Stomach (tissue), 9 donors: ENCODE results near the gene POMT1. TPM values are rescaled to one million over a fixed set of nuclear protein-coding genes. Genes with fewer than 3 reads are reported as not detected.

ENCODE experiments used
- DNase-seq, 2 donors: peaks; one replicate each; pipeline versions ENCODE4 v3.0.0 to v3.0.0-alpha.2; 2013 to 2019
- H3K27ac ChIP-seq, 5 donors: fragments of 200-600 bp in 4 of 5; sonication (generic) in 4 of 5; one replicate each; pipeline ENCODE4 v1.5.1; 2013 to 2019; ENCODE audit warnings: mild to moderate bottlenecking in 1 of 5, moderate library complexity in 1 of 5
- H3K27me3 ChIP-seq, 3 donors: fragments of 200-600 bp; sonication (generic); one replicate each; pipeline ENCODE4 v1.5.1; 2017 to 2019; ENCODE audit warnings: mixed run types in 1 of 3
- H3K36me3 ChIP-seq, 4 donors: fragments of 200-600 bp; sonication (generic); 1 replicate in 3 of 4; 2 replicates in 1 of 4; pipeline ENCODE4 v1.5.1; 2016 to 2019
- H3K4me1 ChIP-seq, 4 donors: fragments of 200-600 bp; sonication (generic); one replicate each; pipeline ENCODE4 v1.5.1; 2016 to 2019
- H3K4me3 ChIP-seq, 4 donors: fragments of 200-600 bp; sonication (generic) in 3 of 4; one replicate each; pipeline ENCODE4 v1.5.1; 2016 to 2019; ENCODE audit warnings: mild to moderate bottlenecking in 1 of 4
- H3K9me3 ChIP-seq, 4 donors: fragments of 200-600 bp; sonication (generic); one replicate each; pipeline ENCODE4 v1.5.1; 2016 to 2019
- CTCF ChIP-seq, 7 experiments: fragments of 450-650 bp in 4 of 7; fragments of 200-600 bp in 3 of 7; sonication (generic) in 3 of 7; IDR thresholded peaks; one replicate each; pipeline ENCODE4 v1.5.1; 2016 to 2019; ENCODE audit warnings: antibody characterized with exemption in 7 of 7, control low read depth in 2 of 7, mild to moderate bottlenecking in 1 of 7
- EP300 ChIP-seq: sonication (generic); formaldehyde crosslinking; IDR thresholded peaks from one replicate; pipeline ENCODE4 v1.6.1; 2017; ENCODE audit warnings: antibody characterized with exemption
- POLR2A ChIP-seq, 4 donors: fragments of 450-650 bp; IDR thresholded peaks; one replicate each; pipeline ENCODE4 v1.6.1; 2016; ENCODE audit warnings: antibody characterized with exemption in 4 of 4, control low read depth in 2 of 4, mild to moderate bottlenecking in 1 of 4, moderate library complexity in 1 of 4
- POLR2AphosphoS5 ChIP-seq, 3 donors: sonication (generic); formaldehyde crosslinking; IDR thresholded peaks; one replicate each; pipeline ENCODE4 v1.6.1; 2016; ENCODE audit warnings: antibody characterized with exemption in 3 of 3
- WGBS, 5 donors: extraction: QIAGEN DNeasy Blood & Tissue Kit in 3 of 5; methylation state at CpG; one replicate each; pipeline versions ENCODE4 v1.1.5 to v1.1.7; 2013 to 2018; 5-methylcytosine and 5-hydroxymethylcytosine counted together
- intact Hi-C: fragments of 100-400 bp; cut with DNase I; formaldehyde crosslinking; loops from one replicate; pipeline ENCODE4 v1.15.1; 2023; ENCODE audit warnings: low total_unique reads
- polyA plus RNA-seq, 3 donors: library from polyadenylated mRNA; stranded (reverse); fragments of 200-250 nt; gene quantifications; one replicate each; pipeline ENCODE4 v1.2.3, GENCODE V29; 2013
- total RNA-seq, 5 donors: library from RNA; depleted of rRNA; stranded (reverse); fragments of >200 nt; gene quantifications; one replicate each; pipeline versions ENCODE4 v1.1.0 to v1.2.3, GENCODE V29; 2014 to 2016
- donor health status: healthy with polysubstance abuse.
- donor health status: Bipolar disorder and iron deficiency.
- donor health status: healthy.

The POMT1 gene
- total and polyA plus RNA-seq, 8 donors: 3.5 to 59.7 (median 16.2) TPM

DNA sequence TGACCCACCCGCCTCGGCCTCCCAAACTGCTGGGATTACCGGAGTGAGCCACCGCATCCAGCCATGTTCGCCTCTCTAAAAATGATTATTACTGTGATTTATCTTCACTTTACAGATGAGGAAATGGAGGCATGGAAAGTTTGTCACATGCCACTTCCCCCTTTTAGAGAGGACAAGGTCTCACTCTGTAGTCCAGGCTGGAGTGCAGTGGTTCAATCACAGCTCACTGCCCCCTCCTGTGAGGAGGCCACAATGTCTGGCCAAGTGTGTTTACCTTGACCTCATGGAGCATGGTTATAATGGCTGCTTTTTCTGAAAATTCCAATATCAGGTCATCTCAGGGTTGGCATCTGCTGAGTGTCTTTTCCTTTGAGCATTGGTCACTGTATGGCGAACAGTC is 49.3 kb downstream of the POMT1 start:
- Histone ChIP-seq H3K4me3 (no peak overlapping the region), H3K4me1 (peaks cover 0 to 4% (median 2%) of the 10 kb centered on the region in 4 donors), H3K27ac (no peak overlapping the region), H3K36me3 (peaks cover 0 to 10% (median 0%) of the 10 kb centered on the region in 4 donors), H3K9me3 (no peaks in the 10 kb centered on the region), H3K27me3 (peaks cover 0 to 81% (median 30%) of the 10 kb centered on the region in 3 donors)
- intact Hi-C loops: no loop called here
- WGBS, 5 donors: 75 to 96% (median 84%) methylated on average over 6 of the region's 6 CpGs
- TF ChIP-seq CTCF (IDR thresholded peaks at IDR 0.05) (no peak), EP300 (no peak), POLR2AphosphoS5 (IDR thresholded peaks at IDR 0.05) (no peak), POLR2A (IDR thresholded peaks at IDR 0.05) (no peak)
- no peak for DNase-seq

DNA sequence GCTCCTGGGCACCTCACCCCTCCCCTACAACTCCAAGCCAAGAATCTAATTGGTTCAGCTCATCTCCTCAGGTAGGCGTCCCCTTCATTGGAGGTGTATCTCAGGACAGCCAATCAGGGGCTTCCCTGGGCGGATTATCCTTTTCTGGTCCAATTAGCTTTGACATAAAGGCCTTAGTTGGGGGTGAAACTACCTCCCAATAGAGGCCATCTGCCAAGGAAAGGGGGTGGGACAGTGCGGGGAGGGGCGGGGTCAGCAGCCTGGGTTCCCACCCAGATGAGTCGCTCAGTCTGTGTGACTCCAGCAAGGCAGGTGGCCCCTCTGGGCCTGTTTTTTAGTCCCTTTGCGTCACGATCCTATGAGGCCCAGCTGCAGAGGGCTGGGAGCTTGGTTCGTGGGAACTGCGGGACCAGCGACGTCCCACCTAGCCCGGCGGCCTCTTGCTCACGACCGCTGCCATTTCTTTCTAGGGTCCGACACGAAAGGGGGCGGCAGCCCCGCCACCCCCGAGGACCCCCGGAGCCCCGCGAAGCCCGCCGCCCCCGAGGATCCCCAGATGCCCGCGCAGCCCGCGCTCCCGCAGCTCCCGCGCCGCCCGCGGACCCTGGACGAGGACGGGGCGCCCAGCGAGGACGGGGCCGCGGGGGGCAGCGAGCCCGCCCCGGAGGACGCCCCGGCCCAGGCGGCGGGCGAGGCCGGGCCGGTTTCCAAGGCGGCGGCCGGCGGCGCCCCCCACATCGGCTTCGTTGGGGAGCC is 51.5 kb downstream of the POMT1 start:
- 40 to 74% (median 62%) methylated on average over 18 to 60 of the region's 60 CpGs for WGBS, 5 donors
- no peak overlapping the region for H3K4me3 ChIP-seq
- H3K27ac ChIP-seq: no peak overlapping the region
- peaks cover 0 to 65% (median 30%) of the 10 kb centered on the region in 3 donors for H3K27me3 ChIP-seq
- no peaks in the 10 kb centered on the region for H3K4me1 ChIP-seq
- intact Hi-C loops: no loop called here
- no peak for TF ChIP-seq EP300
- H3K36me3 ChIP-seq: peaks cover 0 to 12% (median 5%) of the 10 kb centered on the region in 4 donors
- DNase-seq: no peak
- no peaks in the 10 kb centered on the region for H3K9me3 ChIP-seq

GRCh38 chr9:131554843-131555351 is 52.2 kb downstream of the POMT1 start:
- TF ChIP-seq POLR2A (IDR thresholded peaks at IDR 0.05): no peak
- no peaks in the 10 kb centered on the region for H3K9me3 ChIP-seq
- no peaks in the 10 kb centered on the region for H3K4me1 ChIP-seq
- peaks cover 0 to 12% (median 5%) of the 10 kb centered on the region in 4 donors for H3K36me3 ChIP-seq
- peaks cover 0 to 58% (median 30%) of the 10 kb centered on the region in 3 donors for H3K27me3 ChIP-seq
- WGBS, 5 donors: 60 to 75% (median 71%) methylated on average over 20 to 54 of the region's 54 CpGs
- DNase-seq: no peak
- H3K4me3 ChIP-seq: no peak overlapping the region
- intact Hi-C loops: no loop called here
- H3K27ac ChIP-seq: no peak overlapping the region

- Histone ChIP-seq H3K4me3 (no peak overlapping the region), H3K36me3 (peaks cover 0 to 12% (median 5%) of the 10 kb centered on the region in 4 donors), H3K9me3 (no peaks in the 10 kb centered on the region), H3K27me3 (peaks cover 0 to 58% (median 30%) of the 10 kb centered on the region in 3 donors), H3K27ac (no peak overlapping the region), H3K4me1 (no peaks in the 10 kb centered on the region)
- WGBS, 5 donors: 89 to 93% (median 90%) methylated on average over 15 of the region's 15 CpGs
- DNase-seq: no peak
- TF ChIP-seq CTCF (IDR thresholded peaks at IDR 0.05): no peak
- no peak for TF ChIP-seq POLR2A (IDR thresholded peaks at IDR 0.05)
- no peak for TF ChIP-seq EP300
- TF ChIP-seq POLR2AphosphoS5 (IDR thresholded peaks at IDR 0.05): no peak
- intact Hi-C loops: no loop called here
Measured at GRCh38 chr9:131555841-131556673, 53.3 kb downstream of the POMT1 start.

DNA sequence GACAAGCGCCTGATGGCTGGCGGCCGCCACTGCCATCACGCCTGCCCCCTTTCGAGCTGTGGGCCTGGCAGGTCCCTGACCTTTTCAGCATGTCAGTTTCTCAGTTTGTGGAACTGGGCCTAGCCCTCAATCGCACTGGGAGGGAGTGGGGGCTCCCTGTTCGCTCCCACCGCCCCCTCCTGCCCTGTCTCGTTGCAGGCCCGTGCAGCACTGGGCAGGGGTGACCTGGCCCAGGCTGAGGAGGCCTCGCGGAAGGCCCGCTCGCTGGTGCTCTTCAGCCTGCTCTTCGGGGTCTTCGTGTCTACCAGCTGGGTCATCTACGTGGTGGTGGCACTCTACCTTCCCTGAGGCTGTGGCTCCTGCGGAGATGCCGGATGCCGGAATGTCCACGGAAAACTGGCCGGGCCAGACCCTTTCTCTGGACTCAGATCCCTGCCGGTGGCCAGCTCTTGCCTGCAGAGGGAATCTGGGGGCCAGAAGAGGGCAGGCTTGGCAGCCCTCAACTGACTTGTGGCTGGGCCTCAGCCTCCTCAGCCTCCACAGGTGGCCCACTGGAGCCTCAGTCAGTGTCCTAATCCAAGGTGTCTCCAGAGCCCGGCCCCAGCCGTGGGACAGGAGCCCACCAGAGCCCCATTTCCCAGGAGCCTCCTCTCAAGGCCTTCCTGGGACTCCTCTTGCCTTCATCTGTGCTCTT is 55.3 kb downstream of the POMT1 start:
- intact Hi-C loops: no loop called here
- Histone ChIP-seq H3K27ac (no peak overlapping the region), H3K9me3 (peaks cover 0 to 8% (median 4%) of the 10 kb centered on the region in 4 donors), H3K4me3 (no peak overlapping the region), H3K27me3 (peaks cover 0 to 46% (median 30%) of the 10 kb centered on the region in 3 donors), H3K4me1 (no peaks in the 10 kb centered on the region), H3K36me3 (peaks cover 0 to 12% (median 5%) of the 10 kb centered on the region in 4 donors)
- no peak for DNase-seq
- WGBS, 5 donors: 87 to 96% (median 95%) methylated on average over 16 to 25 of the region's 25 CpGs
- TF ChIP-seq EP300 (no peak), POLR2A (IDR thresholded peaks at IDR 0.05) (no peak), CTCF (IDR thresholded peaks at IDR 0.05) (no peak), POLR2AphosphoS5 (IDR thresholded peaks at IDR 0.05) (no peak)
